Endodermal cell (in vitro differentiated cells): Measurements from ENCODE around the gene RSL24D1. TPM values are rescaled to one million over a fixed set of nuclear protein-coding genes. Genes with fewer than 3 reads are reported as not detected.

Experiments
- DNase-seq: peaks from one replicate; pipeline ENCODE4 v3.0.0-alpha.2; 2017
- H3K27ac ChIP-seq: 2 replicates; pipeline ENCODE4 v1.5.1; 2013; ENCODE audit warnings: mild to moderate bottlenecking, low read depth, low read length, moderate library complexity
- H3K27me3 ChIP-seq: 2 replicates; pipeline ENCODE4 v1.6.1; 2013; ENCODE audit warnings: mild to moderate bottlenecking, low read length, moderate library complexity; ENCODE audit not compliant: insufficient read depth, control insufficient read depth, poor library complexity, severe bottlenecking
- H3K36me3 ChIP-seq: 2 replicates; pipeline ENCODE4 v1.7.0; 2013; ENCODE audit warnings: mild to moderate bottlenecking, low read length, moderate library complexity; ENCODE audit not compliant: control insufficient read depth, insufficient read depth
- H3K4me1 ChIP-seq: one replicate; pipeline ENCODE4 v1.7.0; 2013; ENCODE audit warnings: low read length; ENCODE audit not compliant: control insufficient read depth, insufficient read depth
- H3K4me3 ChIP-seq: 2 replicates; pipeline ENCODE4 v1.5.1; 2013; ENCODE audit warnings: mild to moderate bottlenecking, low read length, moderate library complexity
- H3K9ac ChIP-seq: 2 replicates; pipeline ENCODE4 v1.6.1; 2013; ENCODE audit warnings: mild to moderate bottlenecking, low read length, moderate library complexity; ENCODE audit not compliant: poor library complexity, severe bottlenecking; ENCODE audit errors: extremely low read depth
- H3K9me3 ChIP-seq: 2 replicates; pipeline ENCODE4 v1.6.1; 2013; ENCODE audit warnings: mild to moderate bottlenecking, low read length, moderate library complexity; ENCODE audit not compliant: control insufficient read depth
- H3K27ac Mint-ChIP-seq: 2 replicates; pipeline ENCODE4 v1.8.0; 2020; ENCODE audit warnings: mixed read lengths
- H3K27me3 Mint-ChIP-seq: 2 replicates; pipeline ENCODE4 v1.8.0; 2021; ENCODE audit warnings: mild to moderate bottlenecking, mixed read lengths; ENCODE audit not compliant: insufficient read depth
- H3K36me3 Mint-ChIP-seq: 2 replicates; pipeline ENCODE4 v1.8.0; 2020; ENCODE audit warnings: low read depth, mixed read lengths
- H3K4me1 Mint-ChIP-seq: 2 replicates; pipeline ENCODE4 v1.8.0; 2020; ENCODE audit warnings: mixed read lengths
- H3K4me3 Mint-ChIP-seq: 2 replicates; pipeline ENCODE4 v1.8.0; 2020; ENCODE audit warnings: mild to moderate bottlenecking, moderate library complexity, mixed read lengths
- H3K9me3 Mint-ChIP-seq: 2 replicates; pipeline ENCODE4 v1.8.0; 2020; ENCODE audit warnings: mild to moderate bottlenecking, mixed read lengths
- WGBS, 2 experiments: methylation state at CpG; one replicate each; pipeline versions ENCODE4 v1.1.5 to v1.1.7; 2013; ENCODE audit warnings: missing lambda C conversion rate in 2 of 2, mixed read lengths in 1 of 2; ENCODE audit not compliant: insufficient coverage in 1 of 2, insufficient read length in 1 of 2; 5-methylcytosine and 5-hydroxymethylcytosine counted together
- total RNA-seq, 2 donors: library from RNA; stranded (reverse); fragmentation: NEBNext Ultra II Directional in 1 of 2; extraction: Animal tissue kit (Norgen Biotek cat#: 25700) in 1 of 2; gene quantifications; 2 replicates in 1 of 2; 3 replicates in 1 of 2; pipeline ENCODE4 v1.2.1, GENCODE V29; 2021
- TF ChIP-seq, protein P1 (sequence below): fragments of 200-600 bp; sonication (generic); conservative IDR thresholded peaks from 2 replicates; pipeline ENCODE4 v1.5.0; 2021; ENCODE audit warnings: antibody characterized with exemption, mild to moderate bottlenecking

The RSL24D1 gene
- total RNA-seq, 2 donors from 2014 or later, result 75.9 to 79.8 TPM

DNA sequence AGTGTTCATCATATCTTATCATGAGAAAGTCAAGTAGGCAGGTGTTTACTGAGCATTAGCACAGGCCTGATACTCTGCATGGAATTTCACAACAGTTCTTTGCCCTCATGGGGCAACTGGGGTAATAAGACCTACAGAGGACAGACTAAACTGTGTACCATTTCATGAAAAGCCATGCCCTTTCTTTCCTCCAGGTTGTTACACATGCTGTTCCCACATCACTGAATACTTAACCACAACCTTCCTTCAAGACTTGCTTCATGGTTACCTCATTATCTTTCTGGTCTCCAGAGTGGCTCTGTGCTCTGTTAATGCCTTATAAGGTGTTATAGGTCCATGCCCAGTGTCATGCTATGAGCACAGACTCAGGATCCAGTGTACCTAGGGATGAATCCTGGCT lies 28.2 kb upstream of the RSL24D1 start:
- peaks cover 1% of the 10 kb centered on the region for H3K36me3 Mint-ChIP-seq
- TF ChIP-seq, protein P1, sequence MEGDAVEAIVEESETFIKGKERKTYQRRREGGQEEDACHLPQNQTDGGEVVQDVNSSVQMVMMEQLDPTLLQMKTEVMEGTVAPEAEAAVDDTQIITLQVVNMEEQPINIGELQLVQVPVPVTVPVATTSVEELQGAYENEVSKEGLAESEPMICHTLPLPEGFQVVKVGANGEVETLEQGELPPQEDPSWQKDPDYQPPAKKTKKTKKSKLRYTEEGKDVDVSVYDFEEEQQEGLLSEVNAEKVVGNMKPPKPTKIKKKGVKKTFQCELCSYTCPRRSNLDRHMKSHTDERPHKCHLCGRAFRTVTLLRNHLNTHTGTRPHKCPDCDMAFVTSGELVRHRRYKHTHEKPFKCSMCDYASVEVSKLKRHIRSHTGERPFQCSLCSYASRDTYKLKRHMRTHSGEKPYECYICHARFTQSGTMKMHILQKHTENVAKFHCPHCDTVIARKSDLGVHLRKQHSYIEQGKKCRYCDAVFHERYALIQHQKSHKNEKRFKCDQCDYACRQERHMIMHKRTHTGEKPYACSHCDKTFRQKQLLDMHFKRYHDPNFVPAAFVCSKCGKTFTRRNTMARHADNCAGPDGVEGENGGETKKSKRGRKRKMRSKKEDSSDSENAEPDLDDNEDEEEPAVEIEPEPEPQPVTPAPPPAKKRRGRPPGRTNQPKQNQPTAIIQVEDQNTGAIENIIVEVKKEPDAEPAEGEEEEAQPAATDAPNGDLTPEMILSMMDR, result no peak
- no peaks in the 10 kb centered on the region for H3K4me1 ChIP-seq

DNA sequence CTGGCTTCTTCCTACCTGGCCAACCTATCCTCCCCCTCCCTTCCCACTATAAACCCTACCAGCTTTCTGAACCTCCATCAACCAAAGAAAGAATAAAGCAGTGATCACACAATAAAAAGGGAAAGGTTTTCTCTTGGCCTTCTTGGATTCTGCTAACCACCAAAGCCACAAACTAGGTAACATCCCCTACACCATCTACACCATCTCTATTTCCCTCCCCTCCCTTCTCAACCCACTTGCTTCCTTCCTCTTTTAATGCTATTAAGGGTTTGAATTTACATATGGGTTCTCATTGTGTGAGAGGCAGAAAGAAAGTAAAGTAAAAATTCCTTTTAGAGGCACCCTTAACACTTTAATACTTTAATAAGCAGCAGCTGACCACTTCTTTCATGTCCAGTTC lies 25.8 kb upstream of the RSL24D1 start:
- no peaks in the 10 kb centered on the region for H3K36me3 ChIP-seq
- peaks cover 24% of the 10 kb centered on the region for H3K4me1 Mint-ChIP-seq
- peaks cover 3% of the 10 kb centered on the region for H3K36me3 Mint-ChIP-seq
- TF ChIP-seq, protein P1, result no peak
- H3K9ac ChIP-seq, result no peak overlapping the region
- H3K4me1 ChIP-seq, result no peaks in the 10 kb centered on the region
- no peak for DNase-seq
- no peaks in the 10 kb centered on the region for H3K27me3 Mint-ChIP-seq
- no peak overlapping the region for H3K27ac Mint-ChIP-seq
- no peaks in the 10 kb centered on the region for H3K9me3 Mint-ChIP-seq
- no peak overlapping the region for H3K4me3 ChIP-seq
- H3K9me3 ChIP-seq, result no peaks in the 10 kb centered on the region
- no peaks in the 10 kb centered on the region for H3K27me3 ChIP-seq
- H3K4me3 Mint-ChIP-seq, result no peak overlapping the region
- no peak overlapping the region for H3K27ac ChIP-seq

More for the DNA sequence above, 28.2 kb upstream of the RSL24D1 start:
- Mint-ChIP-seq H3K9me3 (no peaks in the 10 kb centered on the region), H3K4me1 (peaks cover 19% of the 10 kb centered on the region), H3K27me3 (no peaks in the 10 kb centered on the region), H3K27ac (no peak overlapping the region), H3K4me3 (no peak overlapping the region)
- no peak for DNase-seq
- H3K4me3 ChIP-seq, result no peak overlapping the region
- no peaks in the 10 kb centered on the region for H3K36me3 ChIP-seq
- H3K27ac ChIP-seq, result no peak overlapping the region
- no peaks in the 10 kb centered on the region for H3K27me3 ChIP-seq
- no peak overlapping the region for H3K9ac ChIP-seq
- no peaks in the 10 kb centered on the region for H3K9me3 ChIP-seq

DNA sequence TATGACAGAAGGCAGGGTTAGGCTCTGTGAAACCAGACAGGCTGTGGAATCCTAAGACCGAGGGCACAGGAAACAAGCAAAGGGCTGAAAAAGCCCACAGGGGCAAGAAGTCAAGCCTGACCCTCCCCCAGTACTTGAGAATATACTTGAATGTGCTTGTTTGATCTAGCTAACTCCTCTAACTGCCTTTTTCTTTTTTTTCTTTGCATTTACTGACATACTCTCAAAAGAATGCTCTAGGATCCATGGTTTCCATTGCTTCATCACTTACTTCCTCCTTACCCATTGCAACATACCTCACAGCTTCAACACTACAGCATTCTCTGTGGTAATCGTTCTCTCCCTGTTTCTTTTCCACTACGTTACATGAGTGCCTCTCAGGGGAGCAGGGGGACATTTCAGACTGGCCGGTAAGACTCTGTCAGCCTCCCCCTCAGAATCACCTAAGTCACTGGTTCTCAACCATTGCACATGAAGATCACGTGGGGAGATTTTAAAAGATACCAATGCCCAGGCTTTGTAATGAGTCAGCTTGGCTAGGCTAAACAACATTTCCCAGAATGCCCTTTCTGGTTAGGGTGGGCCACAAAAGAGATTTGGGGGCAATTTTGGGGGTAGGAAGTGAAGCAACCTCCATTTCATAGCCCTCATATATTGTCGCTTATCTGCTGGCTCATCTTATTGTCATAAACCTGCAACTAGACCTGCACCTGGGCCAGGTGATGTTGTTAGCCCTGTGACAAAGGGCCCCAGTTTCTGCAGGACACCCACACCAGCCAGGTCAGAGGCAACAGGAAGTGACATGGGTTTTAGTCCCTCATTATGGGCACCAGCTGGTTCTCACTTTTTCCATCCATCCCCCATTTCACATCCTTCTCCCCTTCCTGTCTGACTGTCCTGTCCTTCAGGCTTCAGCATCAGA lies 24.6 kb upstream of the RSL24D1 start:
- H3K27ac Mint-ChIP-seq, result no peak overlapping the region

More for the DNA sequence above, 24.6 kb upstream of the RSL24D1 start:
- 89 to 91% methylated on average over 6 of the region's 6 CpGs for WGBS, 2 experiments
- Histone ChIP-seq H3K27ac (no peak overlapping the region), H3K36me3 (no peaks in the 10 kb centered on the region), H3K9ac (no peak overlapping the region), H3K4me3 (no peak overlapping the region), H3K27me3 (no peaks in the 10 kb centered on the region), H3K9me3 (no peaks in the 10 kb centered on the region), H3K4me1 (no peaks in the 10 kb centered on the region)
- Mint-ChIP-seq H3K9me3 (no peaks in the 10 kb centered on the region), H3K4me3 (no peak overlapping the region), H3K4me1 (peaks cover 24% of the 10 kb centered on the region), H3K27me3 (no peaks in the 10 kb centered on the region), H3K36me3 (peaks cover 3% of the 10 kb centered on the region)
- TF ChIP-seq, protein P1, result no peak
- no peak for DNase-seq
